H1 (cell line): ENCODE measurements around the gene TGFA. TPM values are rescaled to one million over a fixed set of nuclear protein-coding genes. Genes with fewer than 3 reads are reported as not detected.

Experiments used
- BACH1 ChIP-seq: IDR thresholded peaks from 2 replicates; pipeline ENCODE4 v1.6.1; 2012; ENCODE audit warnings: low read length, improper control_type of control experiment
- BRCA1 ChIP-seq: IDR thresholded peaks from 2 replicates; pipeline ENCODE4 v1.6.1; 2012; ENCODE audit warnings: low read depth, low read length, improper control_type of control experiment
- CHD7 ChIP-seq: fragments of 300-600 bp; sonication (generic); IDR thresholded peaks from 2 replicates; pipeline ENCODE4 v1.7.1; 2012; ENCODE audit warnings: low read length, moderate library complexity, mild to moderate bottlenecking, inconsistent platforms; ENCODE audit not compliant: insufficient replicate concordance
- CREB1 ChIP-seq: IDR thresholded peaks from 2 replicates; pipeline ENCODE4 v1.6.1; 2012; ENCODE audit warnings: inconsistent platforms
- EZH2 ChIP-seq: fragments of 200-600 bp; sonication (generic); IDR thresholded peaks from 2 replicates; pipeline ENCODE4 v1.7.1; 2012; ENCODE audit warnings: low read depth, mild to moderate bottlenecking, moderate library complexity, low read length, inconsistent platforms; ENCODE audit not compliant: severe bottlenecking
- MAX ChIP-seq: IDR thresholded peaks from 2 replicates; pipeline ENCODE4 v1.6.1; 2012; ENCODE audit warnings: inconsistent platforms
- RNF2 ChIP-seq: fragments of 200-900, 300-1000 bp; sonication (generic); IDR thresholded peaks from 2 replicates; pipeline ENCODE4 v1.7.1; 2016; ENCODE audit warnings: borderline replicate concordance, low read depth, mild to moderate bottlenecking, antibody characterized with exemption, low read length; ENCODE audit not compliant: poor library complexity, severe bottlenecking; ENCODE audit errors: missing control alignments
- TCF12 ChIP-seq: IDR thresholded peaks from 2 replicates; pipeline ENCODE4 v1.6.1; 2011; ENCODE audit warnings: low read depth, mild to moderate bottlenecking, low read length
- polyA plus RNA-seq, 7 experiments: library from polyadenylated mRNA; depleted of rRNA in 3 of 7; stranded (reverse) in 5 of 7; unstranded in 2 of 7; fragments of >200 nt in 5 of 7; fragments of 200-250 nt in 2 of 7; gene quantifications; 1 replicate in 5 of 7; 2 replicates in 1 of 7; 4 replicates in 1 of 7; pipeline versions ENCODE4 v1.2.1 to v1.2.3, GENCODE V29; 2011 to 2013; ENCODE audit warnings: missing spikeins in 2 of 7, mixed read lengths in 2 of 7
- total RNA-seq: library from RNA; stranded (reverse); fragmentation: NEBNext Ultra II Directional; extraction: Animal tissue kit (Norgen Biotek cat#: 25700); gene quantifications from 2 replicates; pipeline ENCODE4 v1.2.1, GENCODE V29; 2021

The TGFA gene
- total and polyA plus RNA-seq, 2 of the 8 experiments (the other 6 are each of a cell fraction or from before 2014, with no cell fraction given): 1.8 to 3.7 TPM

GRCh38 chr2:70574618-70575017 lies 21.0 kb upstream of the TGFA start (continued):
- TF ChIP-seq CHD7: no peak
- TF ChIP-seq CREB1: no peak
- TF ChIP-seq BRCA1: no peak
- TF ChIP-seq MAX: no peak
- no peak for TF ChIP-seq EZH2
- no peak for TF ChIP-seq TCF12
- TF ChIP-seq BACH1: no peak
- no peak for TF ChIP-seq RNF2
